Astrocyte (in vitro differentiated cells and primary cell): ENCODE measurements around the gene MPO.

Experiments
- EZH2 ChIP-seq: IDR thresholded peaks from 2 replicates; pipeline ENCODE4 v1.6.1; 2012; ENCODE audit warnings: mild to moderate bottlenecking, low read length, inconsistent platforms; ENCODE audit not compliant: insufficient read depth
- TF ChIP-seq, protein P1 (sequence below): IDR thresholded peaks from 2 replicates; pipeline ENCODE4 v1.5.1; 2011; ENCODE audit warnings: low read depth, mild to moderate bottlenecking, inconsistent platforms, low read length, moderate library complexity; ENCODE audit not compliant: insufficient read depth

DNA sequence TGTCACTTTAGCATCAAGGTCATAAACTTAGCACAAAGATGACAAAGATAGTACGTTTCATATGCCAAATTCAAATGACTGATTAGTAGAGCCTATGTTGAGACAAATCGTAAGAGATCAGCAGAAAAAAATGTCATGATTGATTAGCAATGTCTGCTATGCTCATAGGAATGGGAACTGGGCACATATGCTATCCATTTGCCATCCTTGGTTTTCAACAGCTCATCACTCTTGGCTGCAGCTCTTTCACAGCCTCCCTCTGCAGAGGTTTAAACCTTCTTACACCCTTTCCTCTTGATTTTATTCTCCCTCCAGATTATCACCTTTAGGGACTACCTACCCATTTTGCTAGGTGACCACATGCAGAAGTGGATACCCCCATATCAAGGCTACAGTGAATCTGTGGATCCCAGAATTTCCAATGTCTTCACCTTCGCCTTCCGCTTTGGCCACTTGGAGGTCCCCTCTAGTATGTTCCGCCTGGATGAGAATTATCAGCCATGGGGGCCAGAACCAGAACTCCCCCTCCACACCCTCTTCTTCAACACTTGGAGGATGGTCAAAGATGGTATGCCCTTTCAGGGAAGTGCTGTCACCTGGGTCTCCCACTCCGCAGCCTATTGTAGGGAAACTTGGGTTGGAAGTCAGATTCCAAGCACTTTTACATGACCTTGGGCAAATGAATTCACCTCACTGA, 16.2 kb downstream of the MPO start:
- TF ChIP-seq, protein P1, sequence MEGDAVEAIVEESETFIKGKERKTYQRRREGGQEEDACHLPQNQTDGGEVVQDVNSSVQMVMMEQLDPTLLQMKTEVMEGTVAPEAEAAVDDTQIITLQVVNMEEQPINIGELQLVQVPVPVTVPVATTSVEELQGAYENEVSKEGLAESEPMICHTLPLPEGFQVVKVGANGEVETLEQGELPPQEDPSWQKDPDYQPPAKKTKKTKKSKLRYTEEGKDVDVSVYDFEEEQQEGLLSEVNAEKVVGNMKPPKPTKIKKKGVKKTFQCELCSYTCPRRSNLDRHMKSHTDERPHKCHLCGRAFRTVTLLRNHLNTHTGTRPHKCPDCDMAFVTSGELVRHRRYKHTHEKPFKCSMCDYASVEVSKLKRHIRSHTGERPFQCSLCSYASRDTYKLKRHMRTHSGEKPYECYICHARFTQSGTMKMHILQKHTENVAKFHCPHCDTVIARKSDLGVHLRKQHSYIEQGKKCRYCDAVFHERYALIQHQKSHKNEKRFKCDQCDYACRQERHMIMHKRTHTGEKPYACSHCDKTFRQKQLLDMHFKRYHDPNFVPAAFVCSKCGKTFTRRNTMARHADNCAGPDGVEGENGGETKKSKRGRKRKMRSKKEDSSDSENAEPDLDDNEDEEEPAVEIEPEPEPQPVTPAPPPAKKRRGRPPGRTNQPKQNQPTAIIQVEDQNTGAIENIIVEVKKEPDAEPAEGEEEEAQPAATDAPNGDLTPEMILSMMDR, result no peak
- no peak for TF ChIP-seq EZH2
